Stimulated activated CD8-positive, alpha-beta memory T cell treated with anti-CD3 and anti-CD28 coated beads, Interleukin-7, amount 100 ng/mL, for 1 hour (primary cell): Measurements from ENCODE around the gene SPATA13.
A peak's percentile ranks its signal among the peaks of the same experiment; 100 is the strongest.

ENCODE experiments used
- DNase-seq, 2 donors: peaks; one replicate each; pipeline ENCODE4 v3.0.0-alpha.2; 2020; ENCODE audit warnings: low read depth in 2 of 2

SPATA13 gene

DNA sequence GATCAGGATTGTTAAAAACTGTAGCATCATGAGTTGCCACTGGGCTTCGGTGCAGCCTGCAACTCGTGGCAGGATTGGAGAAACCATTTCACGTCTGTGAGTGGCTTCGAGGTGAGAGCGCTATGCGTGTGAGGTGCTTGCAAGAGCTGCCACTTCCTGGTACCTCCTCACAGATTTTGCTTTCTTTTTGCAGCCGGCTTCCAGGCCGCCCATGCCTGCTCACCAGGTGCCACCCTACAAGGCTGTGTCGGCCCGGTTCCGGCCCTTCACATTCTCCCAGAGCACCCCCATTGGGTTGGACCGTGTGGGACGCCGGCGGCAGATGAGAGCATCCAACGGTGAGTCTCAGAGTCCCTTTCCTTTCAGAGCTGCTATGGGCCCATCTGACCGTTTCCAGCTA, 91.0 kb downstream of the SPATA13 start:
- peak; percentile 53 to 55 for DNase-seq

DNA sequence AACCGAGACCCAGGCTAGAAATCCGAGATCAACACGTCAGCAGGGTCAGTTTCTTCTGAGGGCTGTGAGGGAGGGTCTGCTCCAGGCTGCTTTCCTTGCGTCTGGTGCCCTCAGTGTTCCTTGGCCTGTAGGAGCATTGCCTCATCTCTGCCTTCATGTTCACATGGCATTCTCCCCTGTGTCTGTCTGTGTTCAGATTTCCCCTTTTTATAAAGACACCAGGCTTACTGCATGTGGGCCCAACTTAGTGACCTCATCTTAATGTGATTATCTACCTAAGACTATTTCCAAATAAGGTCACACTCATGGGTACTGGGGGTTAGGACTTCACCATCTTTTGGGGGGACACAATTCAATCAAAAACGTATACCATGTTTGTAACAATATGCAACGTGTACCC, 91.6 kb downstream of the SPATA13 start:
- DNase-seq: no peak

GRCh38 chr13:24253520-24254145, 93.1 kb downstream of the SPATA13 start:
- DNase-seq: no peak

- peak; percentile 37 to 41 for DNase-seq
These were observed 93.8 kb downstream of the SPATA13 start for GRCh38 chr13:24254146-24254841.

DNA sequence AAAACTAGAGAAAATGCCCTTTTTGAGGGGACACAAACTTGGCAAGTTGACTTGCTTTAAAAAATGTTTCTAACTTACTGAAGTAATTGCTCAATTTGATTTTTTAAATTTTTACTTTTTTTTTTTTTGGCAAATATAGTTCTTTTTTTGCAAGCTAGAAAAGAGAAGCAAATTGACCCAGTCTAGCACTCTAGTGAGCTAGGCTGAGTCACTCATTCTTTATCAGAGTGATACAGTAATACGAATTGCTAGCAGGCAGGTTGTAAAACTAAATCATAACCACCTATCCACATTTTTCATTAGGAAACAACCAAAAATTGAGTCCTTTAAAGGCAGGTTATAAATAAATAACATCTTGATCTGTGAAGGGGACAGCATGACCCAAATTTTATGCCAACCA, 97.0 kb downstream of the SPATA13 start:
- DNase-seq: no peak

DNA sequence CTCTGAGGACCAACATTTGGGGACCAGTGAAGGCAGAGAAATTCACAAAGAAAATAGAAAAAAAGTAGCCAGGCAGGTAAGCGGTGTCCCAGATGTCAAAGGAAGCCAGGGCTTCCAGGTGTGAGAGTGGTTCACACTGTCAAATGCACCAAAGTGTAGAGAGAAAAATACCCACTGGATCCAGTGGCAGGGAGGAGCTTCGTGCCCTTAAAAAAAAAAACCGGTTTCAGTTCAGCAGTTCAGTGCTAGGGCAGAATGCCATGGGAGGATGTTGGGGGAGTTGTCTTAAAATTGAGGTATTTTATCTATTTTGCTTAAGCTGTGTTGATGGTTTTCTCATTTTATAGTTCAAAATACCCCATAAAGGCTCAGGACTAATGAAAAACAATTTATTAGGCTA, 101.0 kb downstream of the SPATA13 start:
- DNase-seq: no peak

DNA sequence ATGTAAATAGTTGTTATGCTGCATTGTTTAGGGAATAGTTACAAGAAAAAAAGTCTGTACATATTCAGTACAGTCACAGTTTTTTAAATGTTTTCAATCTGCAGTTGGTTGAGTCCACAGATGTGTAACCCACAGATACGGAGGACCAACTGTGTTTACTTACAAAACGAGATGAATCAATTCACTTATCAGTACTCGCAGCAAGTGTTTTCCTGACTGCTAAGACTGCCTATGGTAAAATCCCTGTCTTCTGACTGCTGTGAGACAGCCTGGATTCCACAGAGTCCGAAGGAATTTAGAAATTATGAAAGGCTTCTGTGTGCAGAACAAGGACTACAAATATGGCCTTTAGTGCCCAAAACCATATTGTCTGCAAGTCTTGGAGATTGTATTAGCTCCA, 103.1 kb downstream of the SPATA13 start:
- DNase-seq: no peak

DNA sequence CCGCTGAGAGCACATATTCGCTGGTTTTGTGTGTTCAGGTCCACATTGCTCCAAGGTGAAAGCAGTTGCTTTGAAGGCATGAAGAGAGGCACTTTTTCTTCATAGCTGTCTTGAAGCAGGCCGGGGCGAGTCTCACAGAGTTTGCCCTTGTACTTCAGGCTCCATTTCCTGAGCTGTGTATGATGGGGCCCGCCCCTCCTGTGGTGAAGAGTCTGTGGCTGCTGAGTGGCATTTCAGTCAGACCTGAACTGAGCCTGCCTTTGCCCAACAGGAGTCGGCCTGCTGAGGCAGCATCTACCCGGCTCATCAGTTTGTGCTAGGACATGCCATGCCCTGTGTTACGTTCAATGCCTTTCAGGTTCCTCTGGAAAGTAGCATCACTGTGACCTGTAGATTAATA, 104.5 kb downstream of the SPATA13 start:
- DNase-seq: peak; percentile 56 to 57

DNA sequence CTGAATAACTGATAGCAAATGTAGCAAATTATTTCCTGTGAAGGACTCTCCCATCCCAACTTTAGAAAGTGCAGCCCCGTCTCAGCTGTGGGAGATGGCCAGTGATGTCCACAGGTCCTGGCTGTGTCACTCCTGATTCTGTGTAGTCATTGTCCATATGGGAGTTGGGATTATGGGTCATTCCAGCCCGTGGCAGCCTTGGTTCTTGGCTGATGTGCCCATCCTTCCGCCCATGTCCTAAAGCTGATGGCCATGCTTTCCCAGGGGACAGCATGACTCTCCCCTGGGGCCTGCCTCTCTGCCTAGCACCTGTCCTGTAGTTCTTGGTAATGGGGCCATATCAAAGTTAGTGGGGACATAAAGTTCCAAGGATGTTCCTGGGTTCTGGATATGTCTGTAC, 104.9 kb downstream of the SPATA13 start:
- DNase-seq: no peak

GRCh38 chr13:24267274-24267673, 106.8 kb downstream of the SPATA13 start:
- no peak for DNase-seq

DNA sequence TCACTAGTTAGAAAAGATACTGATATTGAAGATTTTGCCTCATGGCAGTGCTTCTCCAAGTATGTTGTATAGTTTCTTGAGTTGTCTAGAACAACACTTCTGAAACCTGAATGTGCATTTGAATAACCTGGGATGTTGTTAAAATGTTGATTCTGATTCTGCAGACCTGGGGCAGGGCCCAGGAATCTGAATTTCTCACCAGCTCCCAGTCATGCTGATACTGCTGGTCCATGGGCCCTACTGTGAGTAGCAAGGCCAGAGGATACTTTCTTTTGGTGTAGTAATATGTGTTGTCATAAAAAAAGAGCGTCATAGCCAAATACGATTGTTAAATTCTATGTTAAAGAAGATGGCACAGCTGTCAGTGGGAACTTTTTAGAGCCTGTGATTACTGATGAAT, 107.3 kb downstream of the SPATA13 start:
- DNase-seq: no peak

GRCh38 chr13:24269821-24270220, 109.3 kb downstream of the SPATA13 start:
- no peak for DNase-seq

DNA sequence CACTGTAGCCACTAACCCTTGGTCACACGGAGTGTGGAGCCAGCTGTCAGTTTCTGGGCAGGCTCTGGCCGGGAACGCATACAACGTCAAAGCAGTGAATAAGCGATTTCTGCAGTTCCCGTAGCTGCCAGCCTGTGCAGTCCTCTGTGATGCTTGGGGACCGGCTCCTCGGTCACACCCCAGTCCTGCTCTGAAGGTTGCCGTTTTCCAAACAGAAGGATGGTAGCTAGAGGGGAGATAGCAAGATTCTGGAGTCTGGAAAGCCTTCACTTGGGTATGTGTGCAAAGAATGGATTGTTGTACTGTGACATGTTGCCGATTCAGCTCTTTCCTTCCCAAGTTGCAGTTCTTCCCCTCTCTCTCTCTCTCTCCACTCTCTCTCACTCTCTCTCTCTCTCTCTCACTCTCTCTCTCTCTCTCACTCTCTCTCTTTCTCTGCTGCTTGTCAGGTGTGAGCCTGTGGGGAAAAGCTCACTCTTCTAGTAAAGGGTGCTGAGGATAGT, 110.2 kb downstream of the SPATA13 start:
- no peak for DNase-seq

DNA sequence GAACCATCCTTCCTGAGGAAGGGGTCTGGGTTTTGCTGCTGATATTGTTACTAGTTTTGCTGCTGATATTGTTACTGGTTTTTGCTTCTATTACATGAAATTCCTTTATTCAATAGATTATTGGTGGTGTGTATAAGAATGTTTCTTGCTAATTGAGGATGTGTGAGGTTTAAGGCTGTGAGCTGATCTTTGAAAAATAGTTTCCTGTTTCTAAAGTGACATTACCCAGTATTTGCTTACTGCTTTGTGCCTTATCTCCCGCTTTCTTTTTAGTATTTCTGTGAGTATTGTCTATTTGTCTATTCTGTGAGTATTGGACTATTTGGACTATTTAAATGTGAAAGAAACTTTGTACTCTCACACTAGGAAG, 110.7 kb downstream of the SPATA13 start:
- DNase-seq: no peak

GRCh38 chr13:24271601-24272451, 111.3 kb downstream of the SPATA13 start:
- peak in 1 of 2 donors; percentile 41 for DNase-seq

GRCh38 chr13:24272452-24273161, 112.1 kb downstream of the SPATA13 start:
- no peak for DNase-seq

DNA sequence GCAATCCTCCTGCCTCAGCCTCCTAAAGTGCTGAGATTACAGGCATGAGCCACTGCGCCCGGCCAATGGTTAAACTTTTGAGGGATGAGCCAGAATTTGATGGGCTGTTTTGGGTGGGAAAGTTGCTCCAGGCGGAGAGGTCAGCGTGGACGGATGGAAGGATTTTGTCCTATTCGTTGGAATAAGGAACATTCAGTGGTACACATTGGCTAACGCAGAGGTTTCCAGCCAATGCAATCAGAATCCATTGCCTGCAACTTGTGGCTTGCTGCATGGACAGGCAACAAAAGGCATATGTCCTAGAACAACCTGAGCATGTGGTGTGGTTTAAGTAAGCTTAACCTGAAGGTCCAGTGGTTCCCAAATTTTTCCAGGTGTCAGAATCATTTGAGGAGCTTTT, 113.4 kb downstream of the SPATA13 start:
- no peak for DNase-seq

GRCh38 chr13:24274452-24275021, 114.0 kb downstream of the SPATA13 start:
- DNase-seq: peak; percentile 36 to 40

DNA sequence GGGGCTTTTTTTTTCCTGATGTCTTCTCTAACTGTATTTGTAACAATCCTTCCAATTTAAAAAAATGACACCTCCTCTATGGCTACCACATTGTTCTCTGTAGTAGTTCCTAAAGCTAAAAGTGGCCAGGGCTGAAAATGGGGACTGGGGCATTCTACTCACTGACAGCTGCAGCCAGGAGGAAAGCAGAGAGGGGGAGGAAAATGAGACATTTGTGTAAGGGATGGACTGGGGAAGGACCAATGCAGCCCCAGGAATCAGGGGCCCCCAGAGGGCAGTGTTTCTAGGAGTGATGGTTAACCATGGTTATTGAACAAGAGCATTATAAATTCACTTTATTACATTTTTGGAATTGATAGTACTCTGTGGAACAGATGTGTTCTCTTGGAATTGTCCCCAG, 114.5 kb downstream of the SPATA13 start:
- no peak for DNase-seq

- no peak for DNase-seq
These were observed 115.8 kb downstream of the SPATA13 start for GRCh38 chr13:24276306-24276705.

DNA sequence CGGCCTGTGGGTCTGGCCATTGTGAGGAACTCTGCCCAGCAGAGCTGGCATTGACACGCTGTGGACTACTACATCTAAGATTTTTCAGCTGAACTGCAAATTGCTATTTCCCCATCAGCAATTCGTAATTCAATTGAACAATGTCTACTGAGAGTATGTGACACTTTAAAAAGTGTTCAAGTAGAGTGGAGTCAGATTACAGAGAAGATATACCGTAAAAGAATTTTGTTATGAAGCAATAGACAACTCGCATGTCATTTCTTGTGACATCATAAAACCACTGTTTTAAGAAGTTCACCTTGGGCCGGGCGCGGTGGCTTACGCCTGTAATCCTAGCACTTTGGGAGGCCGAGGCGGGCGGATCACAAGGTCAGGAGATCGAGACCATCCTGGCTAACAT, 116.3 kb downstream of the SPATA13 start:
- DNase-seq: no peak

DNA sequence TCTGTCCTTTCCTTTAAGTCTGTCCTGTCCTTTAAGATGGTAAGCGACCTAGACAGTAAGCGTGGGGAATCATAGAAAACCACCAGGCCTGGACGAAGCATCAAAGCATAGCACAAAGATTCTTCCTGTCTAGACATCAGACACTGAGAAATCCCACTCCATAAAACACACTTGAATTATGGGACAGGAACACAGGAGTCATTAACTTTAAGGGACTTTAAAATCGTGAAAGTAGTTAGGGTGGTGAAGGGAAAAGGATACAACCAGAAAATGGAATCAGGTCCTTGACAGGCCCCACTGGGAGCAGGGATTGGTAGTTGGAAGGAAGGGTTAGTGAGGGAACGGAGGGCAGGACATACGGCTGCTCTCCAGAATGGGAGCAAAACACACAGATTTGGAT, 117.2 kb downstream of the SPATA13 start:
- no peak for DNase-seq
